HepG2 (cell line): Measurements from ENCODE around the gene FAM3D. TPM values are rescaled to one million over a fixed set of nuclear protein-coding genes. Genes with fewer than 3 reads are reported as not detected.

Experiments
- ATAC-seq: fragments of 200-7000 bp; cut with Tn5 transposase; 3 replicates; pipeline ENCODE4 v1.9.1; 2020; ENCODE audit warnings: mild to moderate bottlenecking, moderate library complexity
- BruUV-seq: library from RNA; stranded (reverse); fragments of 400-500 nt; replicated peaks from 2 replicates; lab custom pipeline; 2021; lab: Mats Ljungman, UMichigan
- CTCF ChIA-PET: fragments of 300-600 bp; formaldehyde crosslinking; extraction: SDS; loops from one replicate; lab custom pipeline; 2021; ENCODE audit warnings: low total read pairs, inconsistent platforms, low intra/inter-chr PET ratio; lab: Yijun Ruan, JAX
- POLR2A ChIA-PET: fragments of 350-600 bp; sonication (Branson Sonifier 250); formaldehyde crosslinking; loops from one replicate; lab custom pipeline; 2020; ENCODE audit warnings: antibody characterized with exemption, inconsistent platforms; lab: Yijun Ruan, JAX
- DNase-seq: peaks from one replicate; pipeline ENCODE4 v3.0.0-alpha.2; 2015; ENCODE audit warnings: low spot score
- FAIRE-seq: peaks from 3 replicates; lab custom pipeline; 2011; peaks lifted over from hg19 to GRCh38; lab: Jason Lieb, UNC
- H2AFZ ChIP-seq: one replicate; pipeline ENCODE4 v1.6.1; 2011; ENCODE audit warnings: low read length, inconsistent platforms
- H3K27ac ChIP-seq: fragments of 300-600 bp; 3 replicates; pipeline ENCODE4 v1.8.0; 2011; ENCODE audit warnings: mixed run types, mild to moderate bottlenecking, mixed read lengths, low read length, inconsistent platforms; ENCODE audit not compliant: insufficient read depth; ENCODE audit errors: extremely low read length
- H3K27me3 ChIP-seq, 2 experiments: fragments of 200-600 bp in 1 of 2; 2 replicates in 1 of 2; 3 replicates in 1 of 2; pipeline versions ENCODE4 v1.6.0 to v1.8.0; 2011; ENCODE audit warnings: low read length in 2 of 2, mild to moderate bottlenecking in 2 of 2, moderate library complexity in 2 of 2, inconsistent platforms in 1 of 2; ENCODE audit not compliant: insufficient read depth in 2 of 2, control insufficient read depth in 1 of 2
- H3K36me3 ChIP-seq, 2 experiments: fragments of 200-600 bp in 1 of 2; replicated peaks in 1 of 2; 2 replicates in 1 of 2; 3 replicates in 1 of 2; pipeline versions ENCODE4 v1.5.1 to v1.8.0; 2011; ENCODE audit warnings: low read length in 2 of 2, inconsistent platforms in 1 of 2; ENCODE audit not compliant: insufficient read depth in 2 of 2, control insufficient read depth in 1 of 2
- H3K4me1 ChIP-seq: 2 replicates; pipeline ENCODE4 v1.5.1; 2012; ENCODE audit warnings: low read length, inconsistent platforms; ENCODE audit not compliant: insufficient read depth
- H3K4me2 ChIP-seq: 2 replicates; pipeline ENCODE4 v1.6.0; 2011; ENCODE audit warnings: low read depth, low read length, inconsistent platforms
- H3K4me3 ChIP-seq, 3 experiments: fragments of 200-600 bp in 1 of 3; sonication (generic), shearing (Covaris generic) in 1 of 3; replicated peaks in 1 of 3; 2 replicates each; pipeline ENCODE4 v1.5.1; 2011 to 2016; ENCODE audit warnings: low read length in 3 of 3, inconsistent platforms in 2 of 3, low read depth in 2 of 3, mild to moderate bottlenecking in 2 of 3, control low read depth in 1 of 3, mixed read lengths in 1 of 3; ENCODE audit not compliant: insufficient read depth in 1 of 3
- H3K79me2 ChIP-seq: one replicate; pipeline ENCODE4 v1.6.1; 2011; ENCODE audit warnings: low read length, inconsistent platforms; ENCODE audit not compliant: insufficient read depth
- H3K9ac ChIP-seq: 2 replicates; pipeline ENCODE4 v1.6.0; 2011; ENCODE audit warnings: mild to moderate bottlenecking, low read depth, low read length, inconsistent platforms; ENCODE audit not compliant: insufficient read depth
- H3K9me3 ChIP-seq: 2 replicates; pipeline ENCODE4 v1.5.1; 2012; ENCODE audit warnings: mild to moderate bottlenecking, low read length
- H4K20me1 ChIP-seq: 2 replicates; pipeline ENCODE4 v1.6.0; 2011; ENCODE audit warnings: inconsistent platforms, mild to moderate bottlenecking, low read length, moderate library complexity; ENCODE audit not compliant: insufficient read depth
- ELF1 ChIP-seq: sonication (generic); formaldehyde crosslinking; IDR thresholded peaks from 2 replicates; pipeline ENCODE4 v1.4.0; 2020; ENCODE audit warnings: missing genetic modification reagents
- KAT2B ChIP-seq: fragments of 150-350 bp; IDR thresholded peaks from 2 replicates; pipeline ENCODE4 v1.6.1; 2014; ENCODE audit warnings: low read depth, low read length, borderline replicate concordance
- NFE2L2 ChIP-seq: fragments of 150-350 bp; IDR thresholded peaks from 2 replicates; pipeline ENCODE4 v1.6.1; 2014; ENCODE audit warnings: low read length
- ZNF281 ChIP-seq: sonication (generic); formaldehyde crosslinking; IDR thresholded peaks from 2 replicates; pipeline ENCODE4 v1.4.0; 2020; ENCODE audit warnings: missing genetic modification reagents, borderline replicate concordance
- WGBS: methylation state at CpG from one replicate; pipeline ENCODE4 v1.1.6; 2017; ENCODE audit warnings: low lambda C conversion rate; 5-methylcytosine and 5-hydroxymethylcytosine counted together
- in situ Hi-C: cut with HindIII; loops from 2 replicates; pipeline ENCODE4 v1.10.0; 2017; ENCODE audit warnings: low pct_unique_long_range_greater_than_20kb; ENCODE audit not compliant: extremely low pct_ligation_motif_present
- intact Hi-C: fragments of 100-400 bp; cut with micrococcal nuclease; formaldehyde crosslinking; loops from one replicate; pipeline ENCODE4 v1.10.0; 2022; ENCODE audit not compliant: unreplicated experiment
- polyA plus RNA-seq, 8 experiments: library from polyadenylated mRNA; depleted of rRNA in 3 of 8; stranded (reverse) in 7 of 8; unstranded in 1 of 8; fragments of >200 nt; fragmentation: Illumina TruSeq in 4 of 8; extraction: Trizol in 4 of 8; gene quantifications; 2 replicates each; pipeline versions ENCODE4 v1.2.1 to v1.2.3, GENCODE V29; 2011 to 2016; ENCODE audit warnings: low read depth in 4 of 8, missing spikeins in 1 of 8, mixed read lengths in 1 of 8; ENCODE audit not compliant: insufficient read depth in 1 of 8
- total RNA-seq, 5 experiments: library from RNA; depleted of rRNA; stranded (reverse); fragments of >200 nt; fragmentation: Illumina TruSeq; extraction: Trizol; gene quantifications; 2 replicates each; pipeline ENCODE4 v1.2.3, GENCODE V29; 2016; ENCODE audit warnings: low read depth in 1 of 5

Gene FAM3D
- total and polyA plus RNA-seq, 2 of the 13 experiments (the other 11 are each of a cell fraction or from before 2014, with no cell fraction given), result not detected

- TF ChIP-seq ZNF281 (CRISPR knock-in tag), result no peak
- no peak for TF ChIP-seq ELF1
These were observed 16.9 kb upstream of the FAM3D start (continued) for GRCh38 chr3:58683466-58683865.

- H3K9ac ChIP-seq, result no peak overlapping the region
- H3K36me3 ChIP-seq, result no peaks in the 10 kb centered on the region
- no peaks in the 10 kb centered on the region for H4K20me1 ChIP-seq
- intact Hi-C loops, result no loop called here
- ATAC-seq (no peak), DNase-seq (no peak), FAIRE-seq (no peak)
- CTCF ChIA-PET, result no interaction called here
- in situ Hi-C loops, result no loop called here
- H3K27me3 ChIP-seq, result peaks cover 0 to 30% of the 10 kb centered on the region in 2 experiments; a peak in 2 of 5 replicates
- H3K27ac ChIP-seq, result no peak overlapping the region
- no peak overlapping the region for H3K4me3 ChIP-seq
- BruUV-seq, result no TSS peak
- H3K9me3 ChIP-seq, result no peaks in the 10 kb centered on the region
- H3K4me1 ChIP-seq, result no peaks in the 10 kb centered on the region
- H2AFZ ChIP-seq, result no peak overlapping the region
- TF ChIP-seq NFE2L2 (peak; percentile 42), KAT2B (no peak)
- POLR2A ChIA-PET, result no interaction called here
- 8% methylated on average over 5 of the region's 5 CpGs for WGBS
- H3K79me2 ChIP-seq, result no peaks in the 10 kb centered on the region
- H3K4me2 ChIP-seq, result no peak overlapping the region
These were observed 16.5 kb upstream of the FAM3D start for GRCh38 chr3:58683001-58683458.
